GM19023 (cell line): ENCODE results near the gene URM1.
"Not testable (repeated sequence)": the region's sequence is repeated elsewhere in the genome, so short reads cannot be mapped to it uniquely, and the experiment has no call there.

Source experiments
- ATAC-seq: cut with Tn5 transposase; IDR thresholded peaks from one replicate; pipeline ENCODE4 v1.9.1; 2021; ENCODE audit warnings: mild to moderate bottlenecking, moderate library complexity; ENCODE audit not compliant: unreplicated experiment

The URM1 gene

GRCh38 chr9:128406848-128407391 is 35.7 kb downstream of the URM1 start:
- ATAC-seq = no peak

GRCh38 chr9:128408963-128409431 is 37.8 kb downstream of the URM1 start:
- ATAC-seq = no peak

- no peak for ATAC-seq
Observed at GRCh38 chr9:128409450-128409849, 38.3 kb downstream of the URM1 start.

GRCh38 chr9:128409978-128410377 is 38.8 kb downstream of the URM1 start:
- no peak for ATAC-seq

- no peak for ATAC-seq
Observed at GRCh38 chr9:128411364-128412119, 40.4 kb downstream of the URM1 start.

- ATAC-seq = no peak
Observed at GRCh38 chr9:128412120-128412790, 41.1 kb downstream of the URM1 start.

GRCh38 chr9:128413728-128414127 is 42.6 kb downstream of the URM1 start:
- ATAC-seq = not testable (repeated sequence)

- ATAC-seq = no peak
Observed at GRCh38 chr9:128414461-128414860, 43.3 kb downstream of the URM1 start.

GRCh38 chr9:128415281-128415680 is 44.1 kb downstream of the URM1 start:
- no peak for ATAC-seq

GRCh38 chr9:128416014-128416413 is 44.8 kb downstream of the URM1 start:
- no peak for ATAC-seq

- no peak for ATAC-seq
Observed at GRCh38 chr9:128416432-128417019, 45.4 kb downstream of the URM1 start.

- no peak for ATAC-seq
Observed at GRCh38 chr9:128419061-128419925, 48.1 kb downstream of the URM1 start.

- peak; percentile 73 for ATAC-seq
Observed at GRCh38 chr9:128420060-128420650, 49.0 kb downstream of the URM1 start.

GRCh38 chr9:128420651-128421481 is 49.7 kb downstream of the URM1 start, which contains the start of gene CERCAM:
TSS of gene CERCAM (plus strand) at chr9:128420857. CDS start at chr9:128420878, 21 bp downstream.
- ATAC-seq = peak; percentile 74

GRCh38 chr9:128421482-128421996 is 50.4 kb downstream of the URM1 start:
- no peak for ATAC-seq

- ATAC-seq = not testable (repeated sequence)
Observed at GRCh38 chr9:128422022-128422782, 51.0 kb downstream of the URM1 start.

- no peak for ATAC-seq
Observed at GRCh38 chr9:128422783-128423150, 51.6 kb downstream of the URM1 start.

- ATAC-seq = not testable (repeated sequence)
Observed at GRCh38 chr9:128423356-128423755, 52.2 kb downstream of the URM1 start.
